Ovary (tissue), 3 donors: ENCODE results near the gene CNGA1.

Experiments used
- CTCF ChIP-seq, 3 donors: fragments of 450-650 bp in 2 of 3; fragments of 200-600 bp in 1 of 3; IDR thresholded peaks; one replicate each; pipeline versions ENCODE4 v1.5.1 to v1.8.0; 2016 to 2022; ENCODE audit warnings: antibody characterized with exemption in 3 of 3, mild to moderate bottlenecking in 1 of 3
- EP300 ChIP-seq: sonication (generic); formaldehyde crosslinking; IDR thresholded peaks from one replicate; pipeline ENCODE4 v1.6.1; 2017; ENCODE audit warnings: antibody characterized with exemption
- donor health status: DM: no; HTN: no; CAD: no.

GRCh38 chr4:48039561-48039960 is 23.1 kb upstream of the CNGA1 start:
- TF ChIP-seq EP300 (no peak), CTCF (IDR thresholded peaks at IDR 0.05) (no peak)
